Activated CD4-positive, alpha-beta T cell treated with anti-CD3 and anti-CD28 coated beads for 36 hours (primary cell): ENCODE data around the gene TMEM132D. TPM values are rescaled to one million over a fixed set of nuclear protein-coding genes. Genes with fewer than 3 reads are reported as not detected.

Experiments used
- ATAC-seq: fragments of 200-7000 bp; cut with Tn5 transposase; one replicate; pipeline ENCODE4 v1.10.0; 2021; ENCODE audit warnings: mild to moderate bottlenecking, moderate library complexity
- CTCF ChIA-PET: fragments of 350-600 bp; sonication (Branson Sonifier 250); formaldehyde crosslinking; loops from one replicate; lab custom pipeline; 2021; ENCODE audit warnings: antibody characterized with exemption; lab: Charles Lee
- POLR2A ChIA-PET: fragments of 350-600 bp; sonication (Branson Sonifier 250); formaldehyde crosslinking; loops from one replicate; lab custom pipeline; 2021; ENCODE audit warnings: antibody characterized with exemption, inconsistent platforms; lab: Charles Lee
- DNase-seq: peaks from one replicate; pipeline ENCODE4 v3.0.0-alpha.2; 2020
- H3K27ac Mint-ChIP-seq: one replicate; pipeline ENCODE4 v1.8.0; 2021; ENCODE audit warnings: mixed read lengths
- H3K27me3 Mint-ChIP-seq: one replicate; pipeline ENCODE4 v1.8.0; 2021; ENCODE audit warnings: mixed read lengths
- H3K36me3 Mint-ChIP-seq: one replicate; pipeline ENCODE4 v1.8.0; 2021; ENCODE audit warnings: low read depth, mixed read lengths
- H3K4me1 Mint-ChIP-seq: one replicate; pipeline ENCODE4 v1.8.0; 2021; ENCODE audit warnings: mixed read lengths
- H3K4me3 Mint-ChIP-seq: one replicate; pipeline ENCODE4 v1.8.0; 2021; ENCODE audit warnings: mild to moderate bottlenecking, moderate library complexity, mixed read lengths
- H3K9me3 Mint-ChIP-seq: one replicate; pipeline ENCODE4 v1.8.0; 2021; ENCODE audit warnings: low read depth, mixed read lengths
- intact Hi-C, 2 experiments: fragments of 100-400 bp; cut with DNase I in 1 of 2; cut with micrococcal nuclease in 1 of 2; formaldehyde crosslinking; loops; one replicate each; pipeline versions ENCODE4 v1.14.2 to v1.15.1; 2022 to 2024; cut with DNase I, micrococcal nuclease
- total RNA-seq, 2 experiments: library from RNA; stranded (reverse); gene quantifications; one replicate each; pipeline ENCODE4 v1.2.3, GENCODE V29; 2021

The TMEM132D gene
- total RNA-seq, 2 experiments from 2014 or later = not detected

DNA sequence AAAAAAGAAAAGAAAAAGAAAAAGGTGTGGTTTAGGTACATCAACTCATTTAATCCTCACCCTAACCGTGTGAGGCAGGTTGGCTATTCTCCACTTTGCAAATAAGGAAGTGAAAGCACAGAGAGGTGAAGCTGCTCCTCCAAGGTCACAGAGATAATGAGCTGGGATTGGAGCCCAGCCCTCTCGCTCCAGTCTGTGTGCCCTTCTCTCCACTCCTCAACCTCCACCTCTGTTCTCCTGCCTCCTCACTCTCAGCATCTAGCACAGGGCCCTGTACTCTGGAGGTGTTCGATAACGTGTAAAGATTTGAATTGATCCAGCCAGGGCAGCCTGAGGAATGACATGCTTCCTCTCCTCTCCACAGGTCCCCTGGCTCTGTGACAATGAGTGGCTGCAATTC lies 502.3 kb downstream of the TMEM132D start:
- POLR2A ChIA-PET = interaction anchor here (0.6 kb wide), 1 partner anchor 91 kb away, joined by 6 read pairs; no protein-coding TSS in a partner anchor
- H3K27ac Mint-ChIP-seq = no peak overlapping the region
- CTCF ChIA-PET = no interaction called here
- no peaks in the 10 kb centered on the region for H3K4me1 Mint-ChIP-seq
- H3K36me3 Mint-ChIP-seq = no peaks in the 10 kb centered on the region
- peaks cover 9% of the 10 kb centered on the region for H3K9me3 Mint-ChIP-seq
- no peak for ATAC-seq
- intact Hi-C loops = no loop called here
- DNase-seq = no peak
- H3K4me3 Mint-ChIP-seq = no peak overlapping the region
- no peaks in the 10 kb centered on the region for H3K27me3 Mint-ChIP-seq

DNA sequence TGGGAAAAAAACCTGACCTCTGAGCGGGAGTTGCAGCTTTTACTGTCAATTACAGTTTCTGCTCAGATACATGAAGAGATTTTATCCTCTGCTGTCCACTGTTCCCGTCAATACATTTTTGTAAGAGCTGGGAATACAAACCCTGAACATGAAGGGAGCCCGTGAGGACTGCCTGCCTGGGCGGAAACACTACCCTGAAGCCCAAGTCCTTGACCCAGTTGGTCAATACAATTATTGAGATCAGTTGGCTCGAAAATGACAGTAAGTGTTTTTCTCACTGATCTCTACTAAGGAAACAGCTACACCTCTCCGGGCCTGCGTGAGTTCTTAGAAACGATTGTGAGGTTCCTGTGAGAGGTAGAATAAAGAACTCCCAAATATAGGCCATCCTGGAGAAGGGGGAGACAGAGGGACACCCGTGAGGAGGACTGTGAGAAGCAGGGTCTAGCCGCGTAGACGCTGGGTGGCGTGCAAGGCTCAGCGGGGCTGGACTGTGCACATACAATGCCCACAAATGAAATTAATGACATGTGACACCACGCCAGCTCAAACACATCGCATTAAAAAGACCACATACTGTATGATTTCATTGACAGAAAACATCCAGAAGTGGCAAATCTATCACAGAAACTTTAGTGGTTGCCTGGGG lies 509.5 kb downstream of the TMEM132D start:
- Mint-ChIP-seq H3K4me1 (no peaks in the 10 kb centered on the region), H3K27ac (no peak overlapping the region), H3K9me3 (peaks cover under 1% of the 10 kb centered on the region), H3K4me3 (no peak overlapping the region), H3K27me3 (no peaks in the 10 kb centered on the region), H3K36me3 (no peaks in the 10 kb centered on the region)
- intact Hi-C loops = no loop called here
- ATAC-seq (no peak), DNase-seq (no peak)
- POLR2A ChIA-PET = no interaction called here
- CTCF ChIA-PET = no interaction called here

DNA sequence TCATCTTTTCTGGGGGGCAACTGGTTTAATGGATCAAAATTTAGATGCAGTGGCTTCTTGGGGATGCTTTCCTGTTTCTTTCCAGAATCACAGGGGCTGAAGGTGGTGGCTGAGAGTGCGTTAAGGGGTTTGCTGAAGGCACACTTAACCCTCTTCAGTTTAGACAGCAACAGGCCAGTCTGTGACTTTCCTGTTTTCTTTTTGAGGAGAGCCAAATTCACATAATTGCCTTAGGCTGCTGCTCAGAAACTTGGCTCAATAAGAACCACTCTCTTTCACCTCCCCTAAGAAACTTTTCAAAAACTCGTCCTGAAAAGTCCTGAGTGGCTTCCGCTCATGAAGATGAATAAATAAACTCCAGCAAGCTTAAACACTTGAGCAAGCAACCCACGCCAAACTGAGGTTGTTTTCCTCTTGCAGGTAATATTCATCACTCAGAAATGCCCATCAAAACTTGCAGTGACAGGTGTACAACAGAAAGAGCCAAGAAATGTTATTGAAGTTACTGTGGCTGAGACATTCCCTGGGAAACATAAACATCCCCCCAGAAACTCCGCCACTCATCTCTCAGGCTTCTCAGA lies 510.4 kb downstream of the TMEM132D start:
- Mint-ChIP-seq H3K36me3 (no peaks in the 10 kb centered on the region), H3K9me3 (no peaks in the 10 kb centered on the region), H3K27me3 (no peaks in the 10 kb centered on the region), H3K27ac (no peak overlapping the region), H3K4me3 (no peak overlapping the region), H3K4me1 (no peaks in the 10 kb centered on the region)
- ATAC-seq = no peak
- CTCF ChIA-PET = no interaction called here
- DNase-seq = no peak
- POLR2A ChIA-PET = no interaction called here
- intact Hi-C loops = no loop called here

DNA sequence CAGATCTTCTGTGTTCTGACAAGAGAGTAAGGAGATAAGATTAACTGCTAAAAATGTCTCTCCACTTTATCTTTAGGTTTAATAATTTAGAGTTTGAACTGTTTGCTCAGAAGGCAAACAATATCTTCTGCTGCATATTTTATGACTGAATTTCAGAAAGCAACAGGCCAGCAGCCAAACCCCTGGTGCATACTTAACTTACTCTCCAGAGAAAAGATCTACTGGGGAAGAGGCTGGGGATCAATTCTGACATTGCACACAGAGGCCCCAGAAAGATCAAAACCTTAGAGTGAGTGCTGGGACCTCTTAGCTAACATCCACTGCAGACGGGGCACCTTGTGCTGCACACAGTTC lies 518.2 kb downstream of the TMEM132D start:
- POLR2A ChIA-PET = no interaction called here
- H3K9me3 Mint-ChIP-seq = peaks cover 3% of the 10 kb centered on the region
- no peaks in the 10 kb centered on the region for H3K27me3 Mint-ChIP-seq
- intact Hi-C loops = no loop called here
- H3K4me1 Mint-ChIP-seq = no peaks in the 10 kb centered on the region
- DNase-seq = no peak
- no peak overlapping the region for H3K4me3 Mint-ChIP-seq
- ATAC-seq = no peak
- CTCF ChIA-PET = no interaction called here
- no peak overlapping the region for H3K27ac Mint-ChIP-seq
- H3K36me3 Mint-ChIP-seq = no peaks in the 10 kb centered on the region

DNA sequence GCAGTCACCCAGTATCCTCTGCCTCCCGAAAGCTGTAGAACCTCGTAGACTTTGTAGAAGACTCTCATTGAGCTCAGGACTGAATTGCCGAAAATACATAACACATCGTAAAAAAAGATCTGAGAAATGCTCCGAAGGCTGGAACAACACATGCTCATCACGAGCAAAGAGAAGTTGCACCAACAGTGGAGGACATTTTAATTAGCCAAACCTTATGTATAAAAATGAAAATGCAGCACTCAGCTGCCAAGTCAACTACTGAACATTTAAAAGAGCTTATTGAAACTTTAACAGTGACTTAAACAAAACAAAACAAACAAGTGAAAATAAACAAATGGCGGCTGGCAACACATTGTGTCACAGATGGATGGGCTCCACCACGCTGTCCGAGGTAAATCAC lies 519.9 kb downstream of the TMEM132D start:
- no peak for ATAC-seq
- H3K9me3 Mint-ChIP-seq = peaks cover 3% of the 10 kb centered on the region
- H3K36me3 Mint-ChIP-seq = no peaks in the 10 kb centered on the region
- POLR2A ChIA-PET = no interaction called here
- no peak for DNase-seq
- no peaks in the 10 kb centered on the region for H3K4me1 Mint-ChIP-seq
- no peak overlapping the region for H3K27ac Mint-ChIP-seq
- CTCF ChIA-PET = interaction anchor here (1.0 kb wide), 1 partner anchor 9 kb away, joined by 4 read pairs; no protein-coding TSS in a partner anchor
- H3K4me3 Mint-ChIP-seq = no peak overlapping the region
- intact Hi-C loops = no loop called here
- H3K27me3 Mint-ChIP-seq = no peaks in the 10 kb centered on the region

DNA sequence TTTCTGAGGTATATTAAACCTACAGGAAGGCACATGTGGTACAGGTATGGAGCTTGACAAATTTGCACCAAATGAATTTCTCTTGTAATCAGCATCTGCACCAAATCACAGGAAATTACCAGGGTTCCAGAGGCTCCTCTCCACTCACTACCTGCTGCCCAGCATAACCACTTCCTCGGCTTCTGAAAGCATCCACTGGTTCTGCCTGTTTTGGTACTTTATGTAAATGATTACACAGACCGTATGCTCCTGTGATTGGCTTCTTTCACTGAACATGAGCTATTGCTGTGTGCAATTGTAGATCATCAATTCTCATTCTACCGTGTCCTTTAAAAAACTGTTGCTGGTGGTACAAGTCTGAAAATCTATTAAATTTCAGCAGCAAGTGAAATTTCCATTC lies 522.1 kb downstream of the TMEM132D start:
- Mint-ChIP-seq H3K9me3 (peaks cover 7% of the 10 kb centered on the region), H3K4me3 (no peak overlapping the region), H3K4me1 (no peaks in the 10 kb centered on the region), H3K27me3 (no peaks in the 10 kb centered on the region), H3K36me3 (no peaks in the 10 kb centered on the region), H3K27ac (no peak overlapping the region)
- intact Hi-C loops = no loop called here
- CTCF ChIA-PET = no interaction called here
- ATAC-seq (no peak), DNase-seq (no peak)
- POLR2A ChIA-PET = no interaction called here

DNA sequence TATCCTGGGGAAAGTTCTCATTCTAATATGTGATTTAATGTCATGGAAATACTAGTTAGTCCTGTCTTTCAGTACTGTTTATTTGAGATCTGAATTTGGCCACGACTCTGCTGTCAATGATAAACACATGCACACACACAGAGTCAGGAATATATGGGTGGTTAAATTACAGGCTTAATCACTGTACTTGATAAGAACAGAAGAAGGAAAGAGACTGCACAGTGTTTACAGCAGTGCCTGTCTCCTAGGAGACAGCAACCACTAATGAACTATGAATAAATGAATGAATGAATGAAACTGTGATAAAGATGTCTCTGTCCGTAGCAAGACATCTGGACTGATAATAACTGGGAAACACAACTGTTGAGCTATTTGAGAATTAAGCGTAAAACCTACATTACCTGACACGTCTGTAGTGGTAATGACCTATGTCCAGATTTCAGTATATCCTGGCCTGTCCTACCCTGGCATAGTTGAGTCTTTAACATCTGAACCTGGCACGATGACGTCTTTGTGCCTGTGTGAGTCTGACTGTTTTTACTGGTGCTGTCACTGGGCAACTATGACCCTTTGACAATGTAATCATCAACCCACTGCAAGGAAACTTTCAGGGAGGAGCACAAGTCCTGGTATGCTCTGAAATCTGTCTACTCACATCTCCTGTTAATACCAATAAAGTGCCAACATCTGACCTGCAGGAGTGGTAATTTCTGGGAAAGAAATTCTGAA lies 524.6 kb downstream of the TMEM132D start:
- Mint-ChIP-seq H3K9me3 (peaks cover 9% of the 10 kb centered on the region), H3K4me3 (no peak overlapping the region), H3K36me3 (no peaks in the 10 kb centered on the region), H3K27ac (no peak overlapping the region), H3K27me3 (no peaks in the 10 kb centered on the region), H3K4me1 (no peaks in the 10 kb centered on the region)
- ChIA-PET CTCF (no interaction called here), POLR2A (no interaction called here)
- intact Hi-C loops = no loop called here
- no peak for ATAC-seq
- no peak for DNase-seq

DNA sequence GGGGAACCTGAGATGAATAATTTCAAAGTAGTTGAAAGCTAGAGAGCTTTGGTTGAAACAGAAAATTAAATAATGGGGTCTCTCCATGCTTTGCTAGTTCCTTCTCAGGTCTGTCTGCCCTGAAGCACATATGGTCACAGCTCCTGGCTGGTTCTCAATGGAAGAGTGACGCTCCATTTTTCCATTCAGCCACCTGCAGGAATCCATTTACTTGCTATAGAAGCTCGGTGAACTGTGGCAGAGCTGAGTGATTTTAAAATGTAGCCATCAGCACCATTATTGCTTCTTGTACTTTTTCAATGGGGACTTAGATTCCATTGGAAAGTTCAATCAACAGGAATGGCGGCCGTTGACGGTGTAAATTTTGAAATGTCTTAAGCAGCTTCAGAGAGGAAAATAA lies 525.3 kb downstream of the TMEM132D start:
- ATAC-seq = no peak
- H3K27me3 Mint-ChIP-seq = no peaks in the 10 kb centered on the region
- H3K36me3 Mint-ChIP-seq = no peaks in the 10 kb centered on the region
- no peak overlapping the region for H3K27ac Mint-ChIP-seq
- no peaks in the 10 kb centered on the region for H3K4me1 Mint-ChIP-seq
- no peak for DNase-seq
- CTCF ChIA-PET = no interaction called here
- H3K4me3 Mint-ChIP-seq = no peak overlapping the region
- intact Hi-C loops = no loop called here
- POLR2A ChIA-PET = no interaction called here
- H3K9me3 Mint-ChIP-seq = peaks cover 6% of the 10 kb centered on the region

DNA sequence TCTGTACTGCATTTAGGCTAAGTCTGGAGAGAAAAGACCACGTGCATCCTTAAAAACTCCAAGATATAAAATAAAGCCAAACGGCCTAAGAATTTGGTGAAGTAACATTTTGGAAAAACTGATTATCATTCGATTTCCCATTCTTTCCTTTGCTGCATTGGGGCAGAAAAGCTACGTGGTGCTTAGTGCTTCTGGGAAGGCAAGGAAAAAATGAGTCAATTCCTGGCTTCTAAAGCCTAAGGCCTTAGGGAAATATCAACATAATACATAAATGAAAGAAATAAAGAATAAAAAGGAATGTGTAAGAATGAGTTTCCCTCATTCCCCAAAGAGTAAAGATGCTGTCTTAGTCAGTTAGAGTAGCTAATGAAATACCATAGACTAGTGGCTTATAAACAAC lies 530.1 kb downstream of the TMEM132D start:
- Mint-ChIP-seq H3K4me1 (no peaks in the 10 kb centered on the region), H3K27ac (no peak overlapping the region), H3K36me3 (no peaks in the 10 kb centered on the region), H3K27me3 (no peaks in the 10 kb centered on the region), H3K4me3 (no peak overlapping the region), H3K9me3 (peaks cover 9% of the 10 kb centered on the region)
- CTCF ChIA-PET = interaction anchor here (0.6 to 0.8 kb wide), 2 partner anchors 25 to 159 kb away, joined by 3 read pairs; no protein-coding TSS in a partner anchor
- POLR2A ChIA-PET = no interaction called here
- DNase-seq (no peak), ATAC-seq (no peak)
- intact Hi-C loops = no loop called here

DNA sequence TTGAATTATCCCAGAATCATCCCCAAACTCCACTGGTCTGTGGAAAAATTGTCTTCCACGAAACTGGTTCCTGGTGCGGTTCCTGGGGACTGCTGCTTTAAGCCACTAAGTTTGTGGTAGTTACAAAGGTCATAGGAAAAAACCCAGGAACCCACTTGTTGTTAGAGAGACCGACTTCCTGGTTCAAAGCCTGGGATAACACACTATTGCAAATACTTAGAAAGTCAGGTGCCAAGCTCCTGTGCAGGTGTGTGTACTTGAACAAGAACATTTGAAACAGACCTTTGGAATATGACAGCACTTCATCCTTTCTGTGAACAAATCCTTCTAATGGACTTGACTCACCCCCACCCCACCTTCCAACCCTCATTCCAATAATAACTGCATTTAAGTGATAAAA lies 530.9 kb downstream of the TMEM132D start:
- Mint-ChIP-seq H3K27ac (no peak overlapping the region), H3K36me3 (no peaks in the 10 kb centered on the region), H3K4me3 (no peak overlapping the region), H3K9me3 (peaks cover 9% of the 10 kb centered on the region), H3K4me1 (no peaks in the 10 kb centered on the region), H3K27me3 (no peaks in the 10 kb centered on the region)
- CTCF ChIA-PET = no interaction called here
- intact Hi-C loops = no loop called here
- ATAC-seq (no peak), DNase-seq (no peak)
- POLR2A ChIA-PET = no interaction called here

DNA sequence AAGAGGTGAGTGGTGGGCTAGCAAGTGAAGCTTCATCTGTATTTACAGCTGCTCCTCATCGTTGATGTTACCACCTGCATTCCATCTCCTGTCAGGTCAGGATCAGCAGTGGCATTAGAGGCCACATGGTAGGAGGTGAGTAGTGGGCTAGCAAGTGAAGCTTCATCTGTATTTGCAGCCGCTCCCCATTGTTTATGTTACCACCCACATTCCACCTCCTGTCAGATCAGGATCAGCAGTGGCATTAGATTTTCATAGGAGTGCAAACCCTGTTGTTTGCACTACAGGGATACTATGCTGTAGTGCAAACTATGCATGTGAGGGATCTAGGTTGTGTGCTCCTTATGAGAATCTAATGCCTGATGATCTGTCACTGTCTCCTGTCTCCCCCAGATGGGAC lies 531.5 kb downstream of the TMEM132D start:
- peaks cover 7% of the 10 kb centered on the region for H3K9me3 Mint-ChIP-seq
- no peak overlapping the region for H3K27ac Mint-ChIP-seq
- intact Hi-C loops = no loop called here
- H3K27me3 Mint-ChIP-seq = no peaks in the 10 kb centered on the region
- no peak overlapping the region for H3K4me3 Mint-ChIP-seq
- H3K4me1 Mint-ChIP-seq = no peaks in the 10 kb centered on the region
- CTCF ChIA-PET = no interaction called here
- ATAC-seq = no peak
- POLR2A ChIA-PET = no interaction called here
- no peaks in the 10 kb centered on the region for H3K36me3 Mint-ChIP-seq
- DNase-seq = no peak

DNA sequence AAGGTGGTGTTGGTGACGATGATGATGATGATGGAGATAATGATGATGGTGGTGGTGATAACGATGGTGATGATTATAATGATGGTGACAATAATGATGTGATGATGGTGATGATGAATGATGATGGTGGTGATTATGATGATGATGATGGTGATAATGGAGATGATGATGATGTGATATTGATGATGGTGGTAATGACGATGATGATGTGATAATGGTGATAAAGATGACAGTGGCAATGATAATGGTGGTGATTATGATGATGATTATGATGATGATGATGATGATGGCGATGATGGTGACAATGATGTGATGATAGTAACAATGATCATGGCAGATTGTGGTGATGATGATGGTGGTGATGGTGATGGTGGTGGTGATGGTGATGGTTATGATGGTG lies 532.6 kb downstream of the TMEM132D start:
- Mint-ChIP-seq H3K9me3 (peaks cover 7% of the 10 kb centered on the region), H3K4me1 (no peaks in the 10 kb centered on the region), H3K4me3 (no peak overlapping the region), H3K36me3 (no peaks in the 10 kb centered on the region), H3K27me3 (no peaks in the 10 kb centered on the region), H3K27ac (no peak overlapping the region)
- CTCF ChIA-PET = no interaction called here
- DNase-seq = no peak
- POLR2A ChIA-PET = no interaction called here
- no peak for ATAC-seq
- intact Hi-C loops = no loop called here
